Activated CD8-positive, alpha-beta T cell treated with anti-CD3 and anti-CD28 coated beads for 36 hours (primary cell): ENCODE results near the gene TCHH. TPM values are rescaled to one million over a fixed set of nuclear protein-coding genes. Genes with fewer than 3 reads are reported as not detected.

Source experiments
- ATAC-seq: fragments of 200-7000 bp; cut with Tn5 transposase; one replicate; pipeline ENCODE4 v1.10.0; 2021; ENCODE audit warnings: mild to moderate bottlenecking, moderate library complexity
- CTCF ChIA-PET: fragments of 350-600 bp; sonication (Branson Sonifier 250); formaldehyde crosslinking; loops from one replicate; lab custom pipeline; 2021; ENCODE audit warnings: antibody characterized with exemption; lab: Charles Lee
- POLR2A ChIA-PET: fragments of 350-600 bp; sonication (Branson Sonifier 250); formaldehyde crosslinking; loops from one replicate; lab custom pipeline; 2021; ENCODE audit warnings: antibody characterized with exemption; lab: Charles Lee
- DNase-seq: peaks from one replicate; pipeline ENCODE4 v3.0.0-alpha.2; 2020
- H3K27ac Mint-ChIP-seq: one replicate; pipeline ENCODE4 v1.8.0; 2021; ENCODE audit warnings: mild to moderate bottlenecking, mixed read lengths
- H3K27me3 Mint-ChIP-seq: one replicate; pipeline ENCODE4 v1.8.0; 2021; ENCODE audit warnings: mixed read lengths
- H3K36me3 Mint-ChIP-seq: one replicate; pipeline ENCODE4 v1.8.0; 2021; ENCODE audit warnings: low read depth, mixed read lengths
- H3K4me1 Mint-ChIP-seq: one replicate; pipeline ENCODE4 v1.8.0; 2021; ENCODE audit warnings: low read depth, mixed read lengths
- H3K4me3 Mint-ChIP-seq: one replicate; pipeline ENCODE4 v1.8.0; 2021; ENCODE audit warnings: mild to moderate bottlenecking, moderate library complexity, mixed read lengths
- H3K9me3 Mint-ChIP-seq: one replicate; pipeline ENCODE4 v1.8.0; 2021; ENCODE audit warnings: mixed read lengths
- intact Hi-C: fragments of 100-400 bp; cut with micrococcal nuclease; formaldehyde crosslinking; loops from one replicate; pipeline ENCODE4 v1.10.0; 2022
- total RNA-seq, 2 experiments: library from RNA; stranded (reverse); gene quantifications; one replicate each; pipeline ENCODE4 v1.2.3, GENCODE V29; 2021
- TF ChIP-seq, protein P1 (sequence below): fragments of 200-600 bp; IDR thresholded peaks from one replicate; pipeline ENCODE4 v1.8.0; 2022; ENCODE audit warnings: antibody characterized with exemption, mild to moderate bottlenecking

TCHH gene
- total RNA-seq, 2 experiments from 2014 or later, result not detected

DNA sequence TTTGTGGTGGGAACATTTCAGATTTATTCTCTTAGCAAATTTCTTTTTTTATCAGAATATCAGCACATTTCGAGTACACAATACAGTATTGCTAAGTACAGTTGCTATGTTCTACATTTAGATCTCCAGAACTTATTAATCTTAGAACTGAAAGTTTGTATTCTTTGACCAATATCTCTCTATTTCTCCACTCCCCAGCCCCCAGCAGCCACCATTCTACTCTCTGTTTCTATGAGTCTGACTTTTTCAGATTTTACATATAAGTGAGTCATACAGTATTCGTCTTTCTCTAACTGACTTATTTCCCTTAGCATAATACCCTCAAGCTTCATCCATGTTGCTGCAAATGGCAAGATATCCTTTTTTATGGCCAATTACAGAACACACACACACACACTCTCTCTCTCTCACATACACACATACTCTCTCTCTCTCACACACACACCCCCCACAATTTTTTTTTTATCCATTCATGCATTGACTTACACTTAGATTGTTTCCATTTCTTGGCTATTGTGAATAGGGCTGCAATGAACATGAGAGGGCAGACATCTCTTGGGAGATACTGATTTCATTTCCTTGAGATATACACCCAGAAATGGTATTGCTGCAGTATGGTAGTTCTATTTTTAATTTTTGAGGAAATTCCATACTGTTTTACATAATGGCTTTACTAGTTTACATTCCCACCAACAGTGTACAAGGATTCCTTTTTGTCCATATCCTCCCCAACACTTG, 28.1 kb upstream of the TCHH start:
- Mint-ChIP-seq H3K27ac (no peak overlapping the region), H3K36me3 (peaks cover 2% of the 10 kb centered on the region), H3K27me3 (peaks cover 35% of the 10 kb centered on the region), H3K9me3 (peaks cover 7% of the 10 kb centered on the region), H3K4me1 (peaks cover 8% of the 10 kb centered on the region), H3K4me3 (no peak overlapping the region)
- TF ChIP-seq, protein P1, sequence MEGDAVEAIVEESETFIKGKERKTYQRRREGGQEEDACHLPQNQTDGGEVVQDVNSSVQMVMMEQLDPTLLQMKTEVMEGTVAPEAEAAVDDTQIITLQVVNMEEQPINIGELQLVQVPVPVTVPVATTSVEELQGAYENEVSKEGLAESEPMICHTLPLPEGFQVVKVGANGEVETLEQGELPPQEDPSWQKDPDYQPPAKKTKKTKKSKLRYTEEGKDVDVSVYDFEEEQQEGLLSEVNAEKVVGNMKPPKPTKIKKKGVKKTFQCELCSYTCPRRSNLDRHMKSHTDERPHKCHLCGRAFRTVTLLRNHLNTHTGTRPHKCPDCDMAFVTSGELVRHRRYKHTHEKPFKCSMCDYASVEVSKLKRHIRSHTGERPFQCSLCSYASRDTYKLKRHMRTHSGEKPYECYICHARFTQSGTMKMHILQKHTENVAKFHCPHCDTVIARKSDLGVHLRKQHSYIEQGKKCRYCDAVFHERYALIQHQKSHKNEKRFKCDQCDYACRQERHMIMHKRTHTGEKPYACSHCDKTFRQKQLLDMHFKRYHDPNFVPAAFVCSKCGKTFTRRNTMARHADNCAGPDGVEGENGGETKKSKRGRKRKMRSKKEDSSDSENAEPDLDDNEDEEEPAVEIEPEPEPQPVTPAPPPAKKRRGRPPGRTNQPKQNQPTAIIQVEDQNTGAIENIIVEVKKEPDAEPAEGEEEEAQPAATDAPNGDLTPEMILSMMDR, result no peak
- ATAC-seq (peak; percentile 79), DNase-seq (peak; percentile 54)
- CTCF ChIA-PET, result interaction anchor here (1.0 kb wide), 1 partner anchor 30 kb away, joined by 3 read pairs; no protein-coding TSS in a partner anchor
- intact Hi-C loops, result loop anchor here (5.0 kb wide), 1 partner anchor 44 kb away; no protein-coding TSS in a partner anchor
- POLR2A ChIA-PET, result no interaction called here

DNA sequence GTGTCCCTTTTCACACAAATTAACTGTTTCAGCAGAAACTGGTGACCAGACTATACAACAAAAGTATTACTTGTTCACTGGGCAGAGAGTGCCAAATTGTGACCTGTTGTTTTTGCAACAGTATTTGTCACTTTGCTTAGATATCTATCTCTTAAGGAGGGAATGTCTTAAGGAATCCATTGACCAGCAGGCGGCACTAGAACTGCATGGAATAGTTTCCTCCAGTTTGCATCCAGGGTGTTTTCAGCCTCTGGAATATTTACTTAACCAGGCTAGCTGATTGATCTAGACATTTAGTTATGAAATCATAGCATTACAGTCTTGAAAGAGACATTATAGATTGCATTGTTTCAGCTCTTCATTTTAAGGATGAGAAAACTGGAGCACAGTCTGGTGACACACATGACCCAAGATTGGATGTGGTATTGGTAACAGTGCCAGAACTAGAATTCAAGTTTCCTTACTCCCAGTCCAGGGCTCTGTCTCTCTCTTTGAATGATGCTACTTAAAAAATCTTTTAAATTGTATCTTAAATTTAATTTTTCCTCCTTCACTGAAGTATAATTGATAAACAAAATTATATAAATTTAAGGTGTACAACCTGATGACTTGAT, 26.8 kb upstream of the TCHH start:
- CTCF ChIA-PET, result interaction anchor here (0.6 to 3.5 kb wide), 6 partner anchors 9 to 316 kb away, joined by 3 to 24 read pairs (median 8); no protein-coding TSS in a partner anchor
- H3K4me1 Mint-ChIP-seq, result peaks cover 8% of the 10 kb centered on the region
- peaks cover 41% of the 10 kb centered on the region for H3K27me3 Mint-ChIP-seq
- H3K4me3 Mint-ChIP-seq, result no peak overlapping the region
- POLR2A ChIA-PET, result no interaction called here
- no peaks in the 10 kb centered on the region for H3K36me3 Mint-ChIP-seq
- peaks cover 5% of the 10 kb centered on the region for H3K9me3 Mint-ChIP-seq
- DNase-seq (peak; percentile 44), ATAC-seq (no peak)
- intact Hi-C loops, result loop anchor here (5.0 kb wide), 1 partner anchor 45 kb away; no protein-coding TSS in a partner anchor
- no peak overlapping the region for H3K27ac Mint-ChIP-seq
- TF ChIP-seq, protein P1, result peak; percentile 61

DNA sequence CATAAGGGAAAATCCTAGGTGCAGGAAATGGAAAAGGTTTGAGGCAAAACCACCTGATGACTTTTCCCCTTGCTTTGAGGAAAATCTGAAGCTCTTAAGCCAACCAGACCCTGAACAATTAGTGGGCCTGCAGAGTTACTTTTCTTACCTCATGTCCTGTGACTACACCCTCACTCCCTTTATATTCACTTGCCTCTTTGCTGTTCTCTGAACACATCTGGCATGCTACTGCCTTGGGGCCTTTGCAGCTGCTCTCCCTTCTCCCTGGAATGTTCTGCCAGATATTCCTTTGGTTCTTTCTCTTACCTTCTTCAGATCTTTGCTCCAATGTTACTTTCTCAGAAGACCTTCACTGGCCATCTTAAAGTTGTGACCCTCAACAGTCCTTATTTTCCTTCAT, 22.0 kb upstream of the TCHH start:
- ChIA-PET POLR2A (no interaction called here), CTCF (interaction anchor here (1.0 kb wide), 2 partner anchors 52 to 83 kb away, joined by 3 read pairs; no protein-coding TSS in a partner anchor)
- no peak for DNase-seq
- H3K27ac Mint-ChIP-seq, result no peak overlapping the region
- no peak for ATAC-seq
- intact Hi-C loops, result no loop called here
- peaks cover 6% of the 10 kb centered on the region for H3K9me3 Mint-ChIP-seq
- H3K36me3 Mint-ChIP-seq, result no peaks in the 10 kb centered on the region
- no peaks in the 10 kb centered on the region for H3K4me1 Mint-ChIP-seq
- H3K4me3 Mint-ChIP-seq, result no peak overlapping the region
- TF ChIP-seq, protein P1, result no peak
- H3K27me3 Mint-ChIP-seq, result peaks cover 45% of the 10 kb centered on the region

DNA sequence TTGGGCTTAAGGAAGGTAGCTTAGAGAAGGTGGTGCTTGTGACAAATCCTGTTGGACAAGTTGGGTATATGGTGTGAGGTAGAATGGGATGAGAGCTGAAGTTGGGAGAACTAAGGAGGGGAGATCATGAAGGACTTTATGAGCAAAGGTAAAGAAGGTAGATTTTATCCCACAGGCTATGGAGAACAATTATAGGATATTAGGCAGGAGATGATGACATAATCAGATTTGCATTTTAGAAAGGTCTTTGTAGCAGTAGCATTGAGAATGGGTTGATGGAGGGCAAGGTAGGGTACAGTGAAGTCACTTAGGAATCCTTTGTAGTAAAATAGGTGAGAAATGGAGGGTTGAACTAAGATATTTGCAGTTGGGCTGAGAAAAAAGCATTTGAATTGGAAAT, 14.9 kb upstream of the TCHH start:
- peaks cover 37% of the 10 kb centered on the region for H3K27me3 Mint-ChIP-seq
- H3K4me3 Mint-ChIP-seq, result no peak overlapping the region
- intact Hi-C loops, result no loop called here
- peaks cover 6% of the 10 kb centered on the region for H3K9me3 Mint-ChIP-seq
- no peak overlapping the region for H3K27ac Mint-ChIP-seq
- no peak for ATAC-seq
- ChIA-PET POLR2A (no interaction called here), CTCF (interaction anchor here (1.0 kb wide), 2 partner anchors 77 to 328 kb away, joined by 3 to 4 read pairs; no protein-coding TSS in a partner anchor)
- DNase-seq, result no peak
- H3K4me1 Mint-ChIP-seq, result peaks cover 5% of the 10 kb centered on the region
- no peaks in the 10 kb centered on the region for H3K36me3 Mint-ChIP-seq
- TF ChIP-seq, protein P1, result no peak

DNA sequence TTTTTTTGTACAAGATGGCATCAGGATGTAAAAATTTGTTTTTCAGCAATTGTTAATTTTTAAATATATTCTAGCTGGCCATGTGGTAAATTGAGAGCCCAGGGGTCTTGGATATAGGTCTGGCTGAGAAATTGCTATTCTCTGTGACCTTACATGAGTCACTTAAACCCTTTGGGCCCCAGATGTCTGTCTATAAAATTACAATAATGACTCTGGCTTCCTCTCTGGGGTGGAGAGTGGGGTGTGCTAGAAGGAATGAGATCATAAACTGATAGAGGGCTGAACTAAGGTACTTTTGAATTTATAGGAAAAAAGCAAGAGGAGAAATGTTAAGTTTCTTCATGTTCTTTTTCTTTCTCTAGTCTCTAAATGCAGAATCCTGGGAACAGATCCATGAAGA, 12.4 kb upstream of the TCHH start:
- intact Hi-C loops, result no loop called here
- TF ChIP-seq, protein P1, result no peak
- peak; percentile 45 for ATAC-seq
- Mint-ChIP-seq H3K27me3 (peaks cover 36% of the 10 kb centered on the region), H3K4me1 (peaks cover 5% of the 10 kb centered on the region), H3K4me3 (no peak overlapping the region), H3K9me3 (peaks cover 3% of the 10 kb centered on the region), H3K27ac (no peak overlapping the region), H3K36me3 (no peaks in the 10 kb centered on the region)
- CTCF ChIA-PET, result no interaction called here
- no peak for DNase-seq
- POLR2A ChIA-PET, result no interaction called here
